GM12892 (cell line): ENCODE results near the gene UNC5A.

ENCODE experiments used
- POLR2A ChIP-seq: IDR thresholded peaks from 2 replicates; pipeline ENCODE4 v1.6.1; 2011; ENCODE audit warnings: low read depth, low read length, control low read depth
- POLR2AphosphoS5 ChIP-seq: IDR thresholded peaks from 2 replicates; pipeline ENCODE4 v1.6.1; 2011; ENCODE audit warnings: low read depth, low read length, control low read depth
- TAF1 ChIP-seq: IDR thresholded peaks from 2 replicates; pipeline ENCODE4 v1.6.1; 2011; ENCODE audit warnings: low read depth, mild to moderate bottlenecking, control low read depth, low read length, borderline replicate concordance

DNA sequence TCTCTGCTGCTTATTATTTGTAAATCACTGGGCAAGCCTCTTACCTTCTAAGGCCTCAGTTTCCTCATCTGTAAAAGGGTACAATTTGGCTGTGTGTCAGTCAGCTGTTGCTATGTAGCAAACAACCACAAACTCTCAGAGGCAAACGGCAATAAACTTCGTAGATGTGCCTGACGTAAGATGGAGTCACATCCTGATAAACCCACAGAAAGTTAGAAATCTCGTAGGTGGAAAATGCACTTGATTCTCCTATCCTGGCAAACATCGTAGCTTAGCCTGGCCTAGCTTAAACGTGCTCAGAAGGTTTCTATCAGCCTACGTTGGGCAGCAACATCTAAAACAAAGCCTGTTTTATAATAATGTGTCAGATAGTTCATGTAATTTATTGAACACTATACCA, 35.0 kb upstream of the UNC5A start:
- TF ChIP-seq POLR2AphosphoS5 (no peak), POLR2A (no peak), TAF1 (no peak)
